AG04450 (cell line): ENCODE results near the gene CASP3. TPM values are rescaled to one million over a fixed set of nuclear protein-coding genes. Genes with fewer than 3 reads are reported as not detected.
"Not testable (repeated sequence)": the region's sequence is repeated elsewhere in the genome, so short reads cannot be mapped to it uniquely, and the experiment has no call there.

ENCODE experiments used
- CTCF ChIA-PET: fragments of 300-600, 350-600 bp; formaldehyde crosslinking; extraction: SDS; loops from one replicate; lab custom pipeline; 2022; ENCODE audit warnings: antibody characterized with exemption, inconsistent platforms; lab: Charles Lee
- POLR2A ChIA-PET: fragments of 350-600 bp; formaldehyde crosslinking; extraction: SDS; loops from one replicate; lab custom pipeline; 2021; ENCODE audit warnings: antibody characterized with exemption, inconsistent platforms; lab: Yijun Ruan, JAX
- DNase-seq: peaks from one replicate; pipeline ENCODE4 v3.0.0-alpha.2; 2011; ENCODE audit warnings: low read depth, low spot score
- H3K27ac ChIP-seq: one replicate; pipeline ENCODE4 v1.5.1; 2012; ENCODE audit warnings: low read depth, low read length, control low read depth
- H3K27me3 ChIP-seq: one replicate; pipeline ENCODE4 v1.6.0; 2012; ENCODE audit warnings: low read length; ENCODE audit not compliant: control insufficient read depth, insufficient read depth
- H3K4me3 ChIP-seq: 2 replicates; pipeline ENCODE4 v1.5.1; 2011; ENCODE audit warnings: mild to moderate bottlenecking, low read depth, low read length, control low read depth
- H3K9me3 ChIP-seq: 2 replicates; pipeline ENCODE4 v1.5.1; 2012; ENCODE audit warnings: low read length; ENCODE audit not compliant: control insufficient read depth, insufficient read depth
- polyA plus RNA-seq: library from polyadenylated mRNA; depleted of rRNA; stranded (reverse); fragments of >200 nt; gene quantifications from 2 replicates; pipeline ENCODE4 v1.2.3, GENCODE V29; 2011
- TF ChIP-seq, protein P1 (sequence below): IDR thresholded peaks from 2 replicates; pipeline ENCODE4 v1.5.1; 2011; ENCODE audit warnings: low read depth, low read length, control low read depth, inconsistent platforms

The CASP3 gene
- polyA plus RNA-seq, 1 experiment: 51.8 TPM

DNA sequence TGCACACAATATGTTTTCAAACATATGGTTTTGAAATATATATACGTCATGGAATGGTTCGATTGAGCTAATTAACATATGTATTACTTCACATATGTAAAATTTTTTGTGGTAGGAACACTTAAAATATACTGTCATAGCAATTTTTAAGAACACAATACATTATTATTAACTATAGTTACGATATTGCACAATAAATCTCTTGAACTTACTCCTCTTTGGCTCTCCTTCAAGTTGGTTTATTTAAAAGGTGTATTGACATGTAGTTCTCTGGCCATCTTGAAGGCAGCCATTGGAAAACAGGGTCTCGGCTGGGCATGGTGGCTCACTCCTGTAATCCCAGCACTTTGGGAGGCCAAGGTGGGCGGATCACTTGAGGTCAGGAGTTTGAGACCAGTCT is 53.8 kb downstream of the CASP3 start:
- ChIA-PET POLR2A (no interaction called here), CTCF (no interaction called here)
- DNase-seq: no peak
- no peaks in the 10 kb centered on the region for H3K27me3 ChIP-seq
- H3K9me3 ChIP-seq: no peaks in the 10 kb centered on the region
- no peak overlapping the region for H3K27ac ChIP-seq
- no peak overlapping the region for H3K4me3 ChIP-seq
- TF ChIP-seq, protein P1, sequence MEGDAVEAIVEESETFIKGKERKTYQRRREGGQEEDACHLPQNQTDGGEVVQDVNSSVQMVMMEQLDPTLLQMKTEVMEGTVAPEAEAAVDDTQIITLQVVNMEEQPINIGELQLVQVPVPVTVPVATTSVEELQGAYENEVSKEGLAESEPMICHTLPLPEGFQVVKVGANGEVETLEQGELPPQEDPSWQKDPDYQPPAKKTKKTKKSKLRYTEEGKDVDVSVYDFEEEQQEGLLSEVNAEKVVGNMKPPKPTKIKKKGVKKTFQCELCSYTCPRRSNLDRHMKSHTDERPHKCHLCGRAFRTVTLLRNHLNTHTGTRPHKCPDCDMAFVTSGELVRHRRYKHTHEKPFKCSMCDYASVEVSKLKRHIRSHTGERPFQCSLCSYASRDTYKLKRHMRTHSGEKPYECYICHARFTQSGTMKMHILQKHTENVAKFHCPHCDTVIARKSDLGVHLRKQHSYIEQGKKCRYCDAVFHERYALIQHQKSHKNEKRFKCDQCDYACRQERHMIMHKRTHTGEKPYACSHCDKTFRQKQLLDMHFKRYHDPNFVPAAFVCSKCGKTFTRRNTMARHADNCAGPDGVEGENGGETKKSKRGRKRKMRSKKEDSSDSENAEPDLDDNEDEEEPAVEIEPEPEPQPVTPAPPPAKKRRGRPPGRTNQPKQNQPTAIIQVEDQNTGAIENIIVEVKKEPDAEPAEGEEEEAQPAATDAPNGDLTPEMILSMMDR: no peak

DNA sequence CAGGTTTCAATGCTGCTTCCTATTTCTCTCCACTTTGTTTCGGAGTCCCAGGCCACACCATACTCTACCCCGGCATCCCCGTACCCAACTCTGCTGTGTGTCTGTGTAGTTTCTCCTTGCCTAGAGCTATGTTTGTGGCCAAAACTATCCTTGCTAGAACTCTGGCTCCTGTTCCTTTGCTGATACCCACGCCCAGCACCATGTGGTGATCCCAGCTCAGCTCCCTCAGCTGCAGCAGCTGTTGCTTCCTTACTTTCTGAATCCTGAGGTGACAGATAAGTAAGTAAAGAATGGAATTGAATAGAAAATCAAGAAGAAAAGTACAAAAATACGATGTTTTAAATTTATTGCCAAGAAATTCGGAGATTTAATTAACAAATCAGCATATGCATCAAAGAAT is 55.8 kb downstream of the CASP3 start:
- no peak overlapping the region for H3K27ac ChIP-seq
- TF ChIP-seq, protein P1: no peak
- DNase-seq: no peak
- CTCF ChIA-PET: no interaction called here
- POLR2A ChIA-PET: no interaction called here
- no peaks in the 10 kb centered on the region for H3K9me3 ChIP-seq
- no peak overlapping the region for H3K4me3 ChIP-seq
- no peaks in the 10 kb centered on the region for H3K27me3 ChIP-seq

DNA sequence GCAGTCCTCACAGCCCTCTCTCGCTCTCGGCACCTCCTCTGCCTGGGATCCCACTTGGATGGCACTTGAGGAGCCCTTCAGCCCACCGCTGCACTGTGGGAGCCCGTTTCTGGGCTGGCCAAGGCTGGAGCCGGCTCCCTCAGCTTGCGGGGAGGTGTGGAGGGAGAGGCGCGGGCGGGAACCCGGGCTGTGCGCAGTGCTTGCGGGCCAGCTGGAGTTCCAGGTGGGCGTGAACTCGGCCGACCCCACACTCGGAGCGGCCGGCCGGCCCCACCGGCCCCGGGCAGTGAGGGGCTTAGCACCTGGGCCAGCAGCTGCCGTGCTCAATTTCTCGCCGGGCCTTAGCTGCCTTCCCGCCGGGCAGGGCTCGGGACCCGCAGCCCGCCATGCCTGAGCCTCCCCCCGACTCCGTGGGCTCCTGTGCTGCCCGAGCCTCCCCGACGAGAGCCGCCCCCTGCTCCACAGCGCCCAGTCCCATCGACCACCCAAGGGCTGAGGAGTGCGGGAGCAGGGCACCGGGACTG is 57.4 kb downstream of the CASP3 start:
- CTCF ChIA-PET, H3K27ac ChIP-seq, H3K4me3 ChIP-seq, POLR2A ChIA-PET, H3K27me3 ChIP-seq, DNase-seq, H3K9me3 ChIP-seq: not testable (repeated sequence)

DNA sequence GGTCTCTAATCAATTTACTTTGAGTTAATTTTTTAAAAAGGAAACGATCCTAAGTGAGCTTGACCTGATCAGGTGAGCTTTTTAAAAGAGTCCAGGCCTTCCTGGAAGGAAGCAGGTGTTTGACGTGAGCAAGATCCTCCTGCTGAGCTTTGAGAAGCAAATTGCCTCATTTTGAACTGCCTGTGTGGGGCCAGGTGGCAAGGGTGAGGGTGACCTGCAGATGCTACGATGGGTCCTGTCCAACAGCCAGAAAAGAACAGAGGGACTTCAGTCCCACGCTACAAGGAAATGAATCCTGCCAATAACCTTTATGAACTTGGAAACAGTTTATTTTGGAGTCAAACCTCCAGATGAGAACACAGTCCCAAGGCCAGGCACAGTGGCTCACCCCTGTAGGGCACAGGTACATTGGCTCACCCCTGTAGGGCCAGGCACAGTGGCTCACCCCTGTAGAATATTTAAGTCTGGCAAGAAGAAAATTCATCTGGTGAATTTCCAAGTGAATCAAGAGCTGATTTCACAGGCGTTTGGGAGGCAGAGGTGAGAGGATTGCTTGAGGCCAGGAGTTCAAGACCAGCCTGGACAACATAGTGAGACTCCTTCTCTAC is 58.1 kb downstream of the CASP3 start:
- no peak overlapping the region for H3K27ac ChIP-seq
- TF ChIP-seq, protein P1: no peak
- no peak overlapping the region for H3K4me3 ChIP-seq
- H3K9me3 ChIP-seq: no peaks in the 10 kb centered on the region
- ChIA-PET CTCF (no interaction called here), POLR2A (no interaction called here)
- peaks cover 4% of the 10 kb centered on the region for H3K27me3 ChIP-seq
- DNase-seq: no peak

DNA sequence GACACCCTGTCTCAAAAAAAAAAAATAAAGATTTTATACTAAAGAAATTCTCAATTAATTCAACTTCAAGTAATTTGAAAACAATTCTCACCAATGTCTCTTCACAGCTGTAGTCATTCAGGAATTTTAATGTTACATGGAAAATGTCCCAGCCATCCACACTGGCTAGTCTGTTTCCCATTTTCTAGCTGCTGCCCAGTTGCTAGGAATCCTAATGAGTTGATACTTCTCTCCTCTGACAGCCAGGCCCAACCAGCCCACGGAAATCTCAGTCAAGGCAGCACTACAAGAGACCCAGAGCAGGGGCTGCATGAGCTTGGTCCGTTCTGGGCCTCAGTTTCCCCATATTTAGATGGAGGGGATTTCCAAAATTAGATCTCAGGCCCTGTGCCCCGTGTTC is 59.1 kb downstream of the CASP3 start:
- Histone ChIP-seq H3K27ac (no peak overlapping the region), H3K4me3 (no peak overlapping the region), H3K27me3 (peaks cover 4% of the 10 kb centered on the region), H3K9me3 (no peaks in the 10 kb centered on the region)
- TF ChIP-seq, protein P1: no peak
- POLR2A ChIA-PET: no interaction called here
- DNase-seq: no peak
- CTCF ChIA-PET: no interaction called here
